Natural killer cell treated with Interleukin-12 subunit alpha and Interleukin-12 subunit beta and Interleukin-15 and Interleukin-18, amount 100 ng/mL, for 72 hours (primary cell): Measurements from ENCODE around the gene CBR4. TPM values are rescaled to one million over a fixed set of nuclear protein-coding genes. Genes with fewer than 3 reads are reported as not detected.

Experiments used
- ATAC-seq, 2 donors: fragments of 150-1000 bp; cut with Tn5 transposase in 1 of 2; sonication (Bioruptor Pico), chemical (Tn5 transposase) in 1 of 2; 2 replicates each; pipeline ENCODE4 v1.10.0; 2021
- DNase-seq: peaks from one replicate; pipeline ENCODE4 v3.0.0; 2022; ENCODE audit warnings: low spot score
- H3K27ac Mint-ChIP-seq, 2 donors: 1 replicate in 1 of 2; 2 replicates in 1 of 2; pipeline ENCODE4 v1.8.0; 2022; ENCODE audit warnings: mixed read lengths in 2 of 2, mild to moderate bottlenecking in 1 of 2, moderate library complexity in 1 of 2
- H3K27me3 Mint-ChIP-seq, 2 donors: 1 replicate in 1 of 2; 2 replicates in 1 of 2; pipeline ENCODE4 v1.8.0; 2022; ENCODE audit warnings: mixed read lengths in 2 of 2
- H3K36me3 Mint-ChIP-seq: one replicate; pipeline ENCODE4 v1.8.0; 2022; ENCODE audit warnings: mixed read lengths
- H3K4me1 Mint-ChIP-seq, 2 donors: 1 replicate in 1 of 2; 2 replicates in 1 of 2; pipeline ENCODE4 v1.8.0; 2022; ENCODE audit warnings: low read depth in 2 of 2, mixed read lengths in 2 of 2, mild to moderate bottlenecking in 1 of 2
- H3K4me3 Mint-ChIP-seq: one replicate; pipeline ENCODE4 v1.8.0; 2022; ENCODE audit warnings: mixed read lengths
- H3K9me3 Mint-ChIP-seq: 2 replicates; pipeline ENCODE4 v1.8.0; 2022; ENCODE audit warnings: mixed read lengths
- total RNA-seq, 2 donors: library from RNA; stranded (reverse); gene quantifications; one replicate each; pipeline ENCODE4 v1.2.3, GENCODE V29; 2022

The CBR4 gene
- total RNA-seq, 2 donors from 2014 or later = 9.2 to 21.6 TPM

GRCh38 chr4:169025184-169025583 is 15.1 kb upstream of the CBR4 start:
- Mint-ChIP-seq H3K4me1 (no peaks in the 10 kb centered on the region), H3K4me3 (no peak overlapping the region), H3K27me3 (peaks cover 5 to 9% of the 10 kb centered on the region in 2 donors), H3K27ac (no peak overlapping the region), H3K36me3 (no peaks in the 10 kb centered on the region), H3K9me3 (no peaks in the 10 kb centered on the region)
- DNase-seq = no peak
- ATAC-seq = no peak

GRCh38 chr4:169024762-169025161 is 14.7 kb upstream of the CBR4 start:
- Mint-ChIP-seq H3K27me3 (peaks cover 5 to 9% of the 10 kb centered on the region in 2 donors), H3K4me1 (no peaks in the 10 kb centered on the region), H3K36me3 (no peaks in the 10 kb centered on the region), H3K27ac (no peak overlapping the region), H3K4me3 (no peak overlapping the region), H3K9me3 (no peaks in the 10 kb centered on the region)
- ATAC-seq (no peak), DNase-seq (no peak)

- Mint-ChIP-seq H3K27me3 (no peaks in the 10 kb centered on the region), H3K4me3 (no peak overlapping the region), H3K27ac (peak overlapping the region in 1 of 2 donors; percentile 61), H3K4me1 (peaks cover 26 to 39% of the 10 kb centered on the region in 2 donors), H3K9me3 (no peaks in the 10 kb centered on the region), H3K36me3 (no peaks in the 10 kb centered on the region)
- no peak for DNase-seq
- no peak for ATAC-seq
Measured at GRCh38 chr4:169018406-169018805, 8.4 kb upstream of the CBR4 start.

GRCh38 chr4:169017971-169018370 is 7.9 kb upstream of the CBR4 start:
- ATAC-seq (no peak), DNase-seq (no peak)
- Mint-ChIP-seq H3K27ac (peak overlapping the region in 1 of 2 donors; percentile 61), H3K4me3 (no peak overlapping the region), H3K27me3 (no peaks in the 10 kb centered on the region), H3K4me1 (peaks cover 26 to 39% of the 10 kb centered on the region in 2 donors), H3K36me3 (no peaks in the 10 kb centered on the region), H3K9me3 (no peaks in the 10 kb centered on the region)

GRCh38 chr4:169015186-169015623 is 5.2 kb upstream of the CBR4 start:
- no peak overlapping the region for H3K4me3 Mint-ChIP-seq
- peak overlapping the region; percentile 90 to 94 for H3K27ac Mint-ChIP-seq
- no peaks in the 10 kb centered on the region for H3K9me3 Mint-ChIP-seq
- H3K36me3 Mint-ChIP-seq = no peaks in the 10 kb centered on the region
- DNase-seq (no peak), ATAC-seq (no peak)
- peaks cover 35 to 50% of the 10 kb centered on the region in 2 donors for H3K4me1 Mint-ChIP-seq
- no peaks in the 10 kb centered on the region for H3K27me3 Mint-ChIP-seq

GRCh38 chr4:169014586-169014985 is 4.5 kb upstream of the CBR4 start:
- no peaks in the 10 kb centered on the region for H3K9me3 Mint-ChIP-seq
- DNase-seq = no peak
- peaks cover 39 to 52% of the 10 kb centered on the region in 2 donors for H3K4me1 Mint-ChIP-seq
- H3K4me3 Mint-ChIP-seq = no peak overlapping the region
- ATAC-seq = no peak
- H3K36me3 Mint-ChIP-seq = no peaks in the 10 kb centered on the region
- H3K27me3 Mint-ChIP-seq = no peaks in the 10 kb centered on the region
- peak overlapping the region in 1 of 2 donors; percentile 90 for H3K27ac Mint-ChIP-seq

- H3K27ac Mint-ChIP-seq = peak overlapping the region in 1 of 2 donors; percentile 12
Measured at GRCh38 chr4:169013396-169013795, 3.3 kb upstream of the CBR4 start.

GRCh38 chr4:169012049-169012448 is 2.0 kb upstream of the CBR4 start:
- Mint-ChIP-seq H3K27ac (no peak overlapping the region), H3K4me3 (no peak overlapping the region), H3K27me3 (no peaks in the 10 kb centered on the region), H3K9me3 (no peaks in the 10 kb centered on the region), H3K36me3 (no peaks in the 10 kb centered on the region), H3K4me1 (peaks cover 43 to 58% of the 10 kb centered on the region in 2 donors)
- DNase-seq = no peak
- ATAC-seq = no peak

More at GRCh38 chr4:169013396-169013795, 3.3 kb upstream of the CBR4 start:
- ATAC-seq = no peak
- H3K27me3 Mint-ChIP-seq = no peaks in the 10 kb centered on the region
- H3K9me3 Mint-ChIP-seq = no peaks in the 10 kb centered on the region
- peaks cover 50 to 63% of the 10 kb centered on the region in 2 donors for H3K4me1 Mint-ChIP-seq
- no peak overlapping the region for H3K4me3 Mint-ChIP-seq
- no peak for DNase-seq
- no peaks in the 10 kb centered on the region for H3K36me3 Mint-ChIP-seq

GRCh38 chr4:169009286-169010124 is 550 bp downstream of the CBR4 start:
- no peaks in the 10 kb centered on the region for H3K27me3 Mint-ChIP-seq
- peaks cover 30 to 36% of the 10 kb centered on the region in 2 donors for H3K4me1 Mint-ChIP-seq
- DNase-seq = no peak

GRCh38 chr4:169005453-169006099 is 4.5 kb downstream of the CBR4 start:
- Mint-ChIP-seq H3K36me3 (peaks cover 21% of the 10 kb centered on the region), H3K27me3 (no peaks in the 10 kb centered on the region), H3K4me1 (peaks cover 24 to 27% of the 10 kb centered on the region in 2 donors), H3K4me3 (no peak overlapping the region), H3K9me3 (no peaks in the 10 kb centered on the region), H3K27ac (no peak overlapping the region)
- no peak for ATAC-seq
- DNase-seq = no peak

More at GRCh38 chr4:169009286-169010124, 550 bp downstream of the CBR4 start:
- peak; percentile 40 to 59 for ATAC-seq
- Mint-ChIP-seq H3K36me3 (peaks cover 1% of the 10 kb centered on the region), H3K4me3 (peak overlapping the region; percentile 98), H3K27ac (peak overlapping the region; percentile 94 to 99), H3K9me3 (no peaks in the 10 kb centered on the region)

GRCh38 chr4:169000315-169000714 is 9.7 kb downstream of the CBR4 start:
- Mint-ChIP-seq H3K9me3 (no peaks in the 10 kb centered on the region), H3K27me3 (no peaks in the 10 kb centered on the region), H3K27ac (no peak overlapping the region), H3K36me3 (peaks cover 26% of the 10 kb centered on the region), H3K4me1 (peaks cover 6 to 9% of the 10 kb centered on the region in 2 donors), H3K4me3 (no peak overlapping the region)
- DNase-seq (no peak), ATAC-seq (no peak)

GRCh38 chr4:168999809-169000208 is 10.2 kb downstream of the CBR4 start:
- DNase-seq (no peak), ATAC-seq (no peak)
- H3K27ac Mint-ChIP-seq = no peak overlapping the region
- H3K36me3 Mint-ChIP-seq = peaks cover 26% of the 10 kb centered on the region
- no peaks in the 10 kb centered on the region for H3K9me3 Mint-ChIP-seq
- H3K27me3 Mint-ChIP-seq = no peaks in the 10 kb centered on the region
- H3K4me3 Mint-ChIP-seq = no peak overlapping the region
- peaks cover 6 to 9% of the 10 kb centered on the region in 2 donors for H3K4me1 Mint-ChIP-seq

GRCh38 chr4:168998596-168998995 is 11.5 kb downstream of the CBR4 start:
- Mint-ChIP-seq H3K4me3 (no peak overlapping the region), H3K27ac (no peak overlapping the region), H3K4me1 (peaks cover 6% of the 10 kb centered on the region in 2 donors), H3K27me3 (no peaks in the 10 kb centered on the region), H3K36me3 (peaks cover 20% of the 10 kb centered on the region), H3K9me3 (no peaks in the 10 kb centered on the region)
- no peak for ATAC-seq
- no peak for DNase-seq
